Thyroid gland (tissue), 4 donors: ENCODE data around the gene TIAM1. TPM values are rescaled to one million over a fixed set of nuclear protein-coding genes. Genes with fewer than 3 reads are reported as not detected.

ENCODE experiments used
- DNase-seq, 2 donors: peaks; one replicate each; pipeline ENCODE4 v3.0.0-alpha.2; 2019
- H3K27ac ChIP-seq, 3 donors: fragments of 200-600 bp; sonication (generic); 1 replicate in 2 of 3; 2 replicates in 1 of 3; pipeline ENCODE4 v1.5.1; 2016 to 2019; ENCODE audit warnings: mild to moderate bottlenecking in 1 of 3, moderate library complexity in 1 of 3
- H3K27me3 ChIP-seq: fragments of 200-600 bp; sonication (generic); one replicate; pipeline ENCODE4 v1.5.1; 2019
- H3K36me3 ChIP-seq, 2 donors: fragments of 200-600 bp; sonication (generic); one replicate each; pipeline ENCODE4 v1.5.1; 2016 to 2019
- H3K4me1 ChIP-seq, 2 donors: fragments of 200-600 bp; sonication (generic); one replicate each; pipeline ENCODE4 v1.5.1; 2017 to 2019
- H3K4me3 ChIP-seq, 3 donors: fragments of 200-600 bp; sonication (generic); replicated peaks in 1 of 3; 1 replicate in 2 of 3; 2 replicates in 1 of 3; pipeline ENCODE4 v1.5.1; 2016; ENCODE audit warnings: mild to moderate bottlenecking in 1 of 3
- H3K9me3 ChIP-seq: fragments of 200-600 bp; sonication (generic); one replicate; pipeline ENCODE4 v1.5.1; 2017
- CTCF ChIP-seq, 6 experiments: fragments of 200-600 bp in 3 of 6; fragments of 450-650 bp in 3 of 6; sonication (generic) in 3 of 6; IDR thresholded peaks; one replicate each; pipeline ENCODE4 v1.5.1; 2016 to 2019; ENCODE audit warnings: antibody characterized with exemption in 6 of 6, mild to moderate bottlenecking in 2 of 6, inconsistent platforms in 1 of 6, moderate library complexity in 1 of 6
- POLR2A ChIP-seq, 2 donors: fragments of 450-650 bp; IDR thresholded peaks; one replicate each; pipeline ENCODE4 v1.6.1; 2017; ENCODE audit warnings: antibody characterized with exemption in 2 of 2, mild to moderate bottlenecking in 2 of 2, moderate library complexity in 1 of 2
- WGBS, 2 donors: methylation state at CpG; one replicate each; pipeline ENCODE4 v1.1.5; 2017; 5-methylcytosine and 5-hydroxymethylcytosine counted together
- intact Hi-C: fragments of 100-400 bp; cut with DNase I; formaldehyde crosslinking; loops from one replicate; pipeline ENCODE4 v1.15.1; 2023
- total RNA-seq, 4 donors: library from RNA; depleted of rRNA; stranded (reverse); fragments of >200 nt; gene quantifications; one replicate each; pipeline ENCODE4 v1.2.3, GENCODE V29; 2016

The TIAM1 gene
- total RNA-seq, 4 donors from 2014 or later = 2.2 to 6.7 (median 2.4) TPM

DNA sequence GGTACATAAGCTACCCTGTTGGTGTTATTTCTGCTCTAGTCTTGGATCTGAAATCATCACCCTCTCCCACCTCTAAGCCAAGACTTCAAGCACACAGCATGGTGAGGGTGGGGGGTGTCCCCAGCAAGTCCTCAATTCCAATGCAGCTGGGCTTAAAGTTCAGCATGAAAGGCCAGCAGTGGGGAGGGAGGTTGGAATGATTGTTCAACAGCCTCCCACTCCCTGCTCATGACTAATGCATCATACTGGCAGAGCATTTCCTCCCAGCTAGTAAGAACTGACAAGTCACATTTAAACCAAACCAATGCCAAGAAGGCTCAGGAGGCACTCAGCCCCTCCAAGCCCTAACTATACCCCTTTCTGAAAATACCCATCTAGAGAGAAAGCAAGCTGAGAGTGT lies 50.1 kb downstream of the TIAM1 start:
- Histone ChIP-seq H3K27me3 (no peaks in the 10 kb centered on the region), H3K4me1 (no peaks in the 10 kb centered on the region), H3K4me3 (no peak overlapping the region), H3K36me3 (no peaks in the 10 kb centered on the region), H3K9me3 (no peaks in the 10 kb centered on the region), H3K27ac (no peak overlapping the region)
- TF ChIP-seq POLR2A (IDR thresholded peaks at IDR 0.05) (no peak), CTCF (IDR thresholded peaks at IDR 0.05) (no peak)
- no peak for DNase-seq
- intact Hi-C loops = no loop called here

- H3K36me3 ChIP-seq = no peaks in the 10 kb centered on the region
- DNase-seq = no peak
- no peaks in the 10 kb centered on the region for H3K4me1 ChIP-seq
- H3K9me3 ChIP-seq = no peaks in the 10 kb centered on the region
- no peak overlapping the region for H3K4me3 ChIP-seq
- TF ChIP-seq CTCF (IDR thresholded peaks at IDR 0.05) = no peak
- TF ChIP-seq POLR2A (IDR thresholded peaks at IDR 0.05) = no peak
- H3K27ac ChIP-seq = no peak overlapping the region
- H3K27me3 ChIP-seq = no peaks in the 10 kb centered on the region
- 87 to 96% methylated on average over 5 of the region's 5 CpGs for WGBS, 2 donors
- intact Hi-C loops = no loop called here
Measured at GRCh38 chr21:31290765-31291164, 53.3 kb downstream of the TIAM1 start.

DNA sequence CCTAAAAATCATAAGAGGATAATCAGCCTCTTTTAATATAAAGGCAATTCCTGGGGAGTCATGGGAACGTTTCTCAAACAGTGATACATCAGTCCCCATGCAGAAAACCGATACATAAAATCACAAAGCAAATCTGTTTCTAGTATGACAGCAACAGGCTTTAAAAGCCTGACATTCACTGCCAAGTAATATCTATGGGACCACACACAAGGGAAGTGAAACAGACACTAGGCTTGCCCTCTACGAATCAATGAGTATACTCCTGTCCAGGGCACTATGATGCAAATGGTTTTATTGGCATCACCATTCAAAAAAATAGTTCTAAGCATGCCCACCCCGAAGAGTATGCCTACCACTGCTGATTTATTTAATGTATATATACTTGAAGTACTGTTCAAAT lies 54.4 kb downstream of the TIAM1 start:
- no peak for TF ChIP-seq CTCF (IDR thresholded peaks at IDR 0.05)
- no peak for TF ChIP-seq POLR2A (IDR thresholded peaks at IDR 0.05)
- no peaks in the 10 kb centered on the region for H3K27me3 ChIP-seq
- 80 to 82% methylated on average over 4 of the region's 4 CpGs for WGBS, 2 donors
- H3K9me3 ChIP-seq = no peaks in the 10 kb centered on the region
- H3K4me3 ChIP-seq = no peak overlapping the region
- H3K4me1 ChIP-seq = no peaks in the 10 kb centered on the region
- intact Hi-C loops = no loop called here
- DNase-seq = no peak
- H3K36me3 ChIP-seq = no peaks in the 10 kb centered on the region
- no peak overlapping the region for H3K27ac ChIP-seq

DNA sequence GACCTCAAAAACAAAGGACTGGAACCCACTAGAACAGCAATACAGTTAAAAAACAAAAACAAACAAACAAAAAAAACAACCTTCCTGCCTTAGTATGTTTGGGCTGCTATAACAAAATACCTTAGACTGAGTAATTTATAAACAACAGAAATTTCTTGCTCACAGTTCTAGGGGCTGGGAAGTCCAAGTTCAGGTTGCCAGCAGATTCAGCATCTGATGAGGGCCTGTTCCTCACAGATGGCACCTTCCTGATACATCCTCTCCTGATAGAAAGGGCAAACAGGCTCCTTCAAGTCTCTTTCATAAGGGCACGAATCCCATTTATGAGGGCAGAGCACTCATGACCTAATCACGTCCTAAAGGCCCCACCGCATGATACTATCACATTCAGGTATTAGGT lies 55.9 kb downstream of the TIAM1 start:
- WGBS, 2 donors = 97 to 100% methylated on average over 3 of the region's 3 CpGs
- no peak overlapping the region for H3K4me3 ChIP-seq
- H3K9me3 ChIP-seq = no peaks in the 10 kb centered on the region
- no peaks in the 10 kb centered on the region for H3K36me3 ChIP-seq
- no peak overlapping the region for H3K27ac ChIP-seq
- TF ChIP-seq CTCF (IDR thresholded peaks at IDR 0.05) = no peak
- TF ChIP-seq POLR2A (IDR thresholded peaks at IDR 0.05) = no peak
- intact Hi-C loops = no loop called here
- no peaks in the 10 kb centered on the region for H3K4me1 ChIP-seq
- no peak for DNase-seq
- H3K27me3 ChIP-seq = no peaks in the 10 kb centered on the region

DNA sequence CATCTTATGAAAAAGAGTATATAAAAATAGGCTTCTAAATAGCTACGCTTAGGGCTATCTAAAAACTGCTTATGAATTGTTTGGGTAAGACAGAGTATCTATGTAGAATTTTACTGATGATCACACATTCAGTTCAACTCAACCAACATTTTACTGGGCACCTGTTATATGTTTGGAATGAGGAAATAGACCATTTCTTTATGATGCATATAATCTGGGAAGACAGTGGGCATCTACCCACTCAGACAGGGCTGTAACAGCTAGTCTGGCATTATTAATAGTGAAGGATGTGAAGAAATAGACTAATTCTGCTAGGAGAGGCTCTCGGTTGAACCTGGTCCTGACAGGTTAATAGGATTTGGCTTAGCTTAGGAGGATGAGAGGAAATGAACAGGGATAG lies 56.9 kb downstream of the TIAM1 start:
- intact Hi-C loops = no loop called here
- no peak for TF ChIP-seq POLR2A (IDR thresholded peaks at IDR 0.05)
- TF ChIP-seq CTCF (IDR thresholded peaks at IDR 0.05) = no peak
- H3K9me3 ChIP-seq = no peaks in the 10 kb centered on the region
- DNase-seq = no peak
- H3K36me3 ChIP-seq = no peaks in the 10 kb centered on the region
- no peaks in the 10 kb centered on the region for H3K27me3 ChIP-seq
- H3K4me3 ChIP-seq = no peak overlapping the region
- no peak overlapping the region for H3K27ac ChIP-seq
- 94% methylated on average over 2 of the region's 2 CpGs for whole genome bisulfite sequencing, 2 donors
- peaks cover 0 to 2% of the 10 kb centered on the region in 2 donors for H3K4me1 ChIP-seq
